DND-41 (cell line): ENCODE measurements around the gene TFDP3.

Experiments
- ATAC-seq: fragments of 200-7000 bp; cut with Tn5 transposase; 3 replicates; pipeline ENCODE4 v1.9.1; 2021; ENCODE audit warnings: low read depth; ENCODE audit not compliant: insufficient read depth
- DNase-seq: peaks from one replicate; pipeline ENCODE4 v3.0.0-alpha.2; 2020
- H2AFZ ChIP-seq: 2 replicates; pipeline ENCODE4 v1.6.0; 2012; ENCODE audit warnings: low read depth, low read length
- H3K27ac ChIP-seq: 2 replicates; pipeline ENCODE4 v1.5.1; 2012; ENCODE audit warnings: low read length, inconsistent platforms
- H3K27me3 ChIP-seq: fragments of 200-600 bp; sonication (generic); 2 replicates; pipeline ENCODE4 v1.6.0; 2012; ENCODE audit warnings: low read length, mild to moderate bottlenecking, inconsistent platforms; ENCODE audit not compliant: insufficient read depth, poor library complexity
- H3K36me3 ChIP-seq: 2 replicates; pipeline ENCODE4 v1.5.1; 2012; ENCODE audit warnings: low read length, inconsistent platforms; ENCODE audit not compliant: insufficient read depth
- H3K4me1 ChIP-seq: 2 replicates; pipeline ENCODE4 v1.5.1; 2012; ENCODE audit warnings: mild to moderate bottlenecking, low read length; ENCODE audit not compliant: insufficient read depth
- H3K4me2 ChIP-seq: 2 replicates; pipeline ENCODE4 v1.6.0; 2012; ENCODE audit warnings: mild to moderate bottlenecking, moderate library complexity, low read length, inconsistent platforms; ENCODE audit not compliant: insufficient read depth
- H3K4me3 ChIP-seq, 2 experiments: fragments of 200-600 bp in 1 of 2; shearing (Covaris generic) in 1 of 2; 2 replicates each; pipeline ENCODE4 v1.5.1; 2012 to 2016; ENCODE audit warnings: inconsistent platforms in 2 of 2, low read length in 2 of 2, mild to moderate bottlenecking in 2 of 2, low read depth in 1 of 2, moderate library complexity in 1 of 2
- H3K79me2 ChIP-seq: 2 replicates; pipeline ENCODE4 v1.6.0; 2012; ENCODE audit warnings: low read length, inconsistent platforms; ENCODE audit not compliant: insufficient read depth
- H3K9ac ChIP-seq: 2 replicates; pipeline ENCODE4 v1.6.0; 2012; ENCODE audit warnings: low read depth, mild to moderate bottlenecking, inconsistent platforms, low read length, moderate library complexity
- H3K9me3 ChIP-seq: 2 replicates; pipeline ENCODE4 v1.5.1; 2012; ENCODE audit warnings: low read length, moderate library complexity, mild to moderate bottlenecking, inconsistent platforms; ENCODE audit not compliant: insufficient read depth, severe bottlenecking
- H4K20me1 ChIP-seq: 2 replicates; pipeline ENCODE4 v1.6.0; 2012; ENCODE audit warnings: low read length; ENCODE audit not compliant: insufficient read depth
- EZH2 ChIP-seq: IDR thresholded peaks from 3 replicates; pipeline ENCODE4 v1.6.1; 2012; ENCODE audit warnings: borderline replicate concordance, low read depth, mild to moderate bottlenecking, moderate library complexity, low read length, inconsistent platforms; ENCODE audit not compliant: severe bottlenecking
- TF ChIP-seq, protein P1 (sequence below): IDR thresholded peaks from 2 replicates; pipeline ENCODE4 v1.5.1; 2012; ENCODE audit warnings: borderline replicate concordance, low read length, moderate library complexity, mild to moderate bottlenecking; ENCODE audit not compliant: poor library complexity, severe bottlenecking; ENCODE audit errors: extremely low read depth

Gene TFDP3

DNA sequence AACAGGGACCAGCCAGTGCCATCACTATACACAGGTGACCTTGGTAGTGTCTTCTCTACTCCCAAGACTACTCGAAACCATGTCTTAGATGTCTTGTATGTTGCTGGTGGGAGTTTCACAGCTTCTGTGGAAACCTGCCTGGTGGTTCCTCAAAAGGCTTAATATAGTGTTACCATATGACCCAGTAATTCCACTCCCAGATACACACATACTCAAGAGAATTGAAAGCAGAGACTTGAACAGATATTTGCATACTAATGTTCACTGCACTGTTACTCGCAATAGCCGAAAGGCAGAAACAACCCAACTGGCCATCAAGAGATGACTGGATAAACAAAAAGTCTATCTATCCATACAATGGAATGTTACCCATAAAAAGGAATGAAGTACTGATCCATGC, 3.1 kb downstream of the TFDP3 start:
- no peak overlapping the region for H2AFZ ChIP-seq
- H3K27ac ChIP-seq, result no peak overlapping the region
- no peak overlapping the region for H3K4me2 ChIP-seq
- no peaks in the 10 kb centered on the region for H3K27me3 ChIP-seq
- no peak for ATAC-seq
- no peaks in the 10 kb centered on the region for H3K4me1 ChIP-seq
- H3K4me3 ChIP-seq, result no peak overlapping the region
- H3K36me3 ChIP-seq, result no peaks in the 10 kb centered on the region
- no peaks in the 10 kb centered on the region for H3K9me3 ChIP-seq
- H3K9ac ChIP-seq, result no peak overlapping the region
- TF ChIP-seq EZH2, result no peak
- TF ChIP-seq, protein P1, sequence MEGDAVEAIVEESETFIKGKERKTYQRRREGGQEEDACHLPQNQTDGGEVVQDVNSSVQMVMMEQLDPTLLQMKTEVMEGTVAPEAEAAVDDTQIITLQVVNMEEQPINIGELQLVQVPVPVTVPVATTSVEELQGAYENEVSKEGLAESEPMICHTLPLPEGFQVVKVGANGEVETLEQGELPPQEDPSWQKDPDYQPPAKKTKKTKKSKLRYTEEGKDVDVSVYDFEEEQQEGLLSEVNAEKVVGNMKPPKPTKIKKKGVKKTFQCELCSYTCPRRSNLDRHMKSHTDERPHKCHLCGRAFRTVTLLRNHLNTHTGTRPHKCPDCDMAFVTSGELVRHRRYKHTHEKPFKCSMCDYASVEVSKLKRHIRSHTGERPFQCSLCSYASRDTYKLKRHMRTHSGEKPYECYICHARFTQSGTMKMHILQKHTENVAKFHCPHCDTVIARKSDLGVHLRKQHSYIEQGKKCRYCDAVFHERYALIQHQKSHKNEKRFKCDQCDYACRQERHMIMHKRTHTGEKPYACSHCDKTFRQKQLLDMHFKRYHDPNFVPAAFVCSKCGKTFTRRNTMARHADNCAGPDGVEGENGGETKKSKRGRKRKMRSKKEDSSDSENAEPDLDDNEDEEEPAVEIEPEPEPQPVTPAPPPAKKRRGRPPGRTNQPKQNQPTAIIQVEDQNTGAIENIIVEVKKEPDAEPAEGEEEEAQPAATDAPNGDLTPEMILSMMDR, result no peak
- no peaks in the 10 kb centered on the region for H3K79me2 ChIP-seq
- no peak for DNase-seq
- no peaks in the 10 kb centered on the region for H4K20me1 ChIP-seq

DNA sequence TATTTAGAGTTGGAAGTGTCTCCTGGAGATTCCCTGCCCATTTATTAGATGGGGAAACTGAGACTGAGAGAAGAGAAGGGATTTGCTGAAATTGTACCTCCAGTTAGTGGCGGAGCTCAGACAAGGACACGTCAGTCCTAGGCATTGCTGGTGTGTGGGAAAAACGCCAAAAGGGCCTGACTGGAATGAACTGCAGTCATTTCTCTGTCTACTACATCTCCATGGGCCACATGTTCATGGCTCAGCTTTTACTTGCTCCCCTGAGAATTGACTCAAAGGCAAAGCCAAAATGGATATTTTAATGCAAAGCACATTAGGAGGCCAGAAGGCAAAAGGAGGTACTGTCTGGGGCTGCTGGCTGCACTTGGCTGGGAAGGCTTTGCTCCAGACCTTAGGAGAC, 3.9 kb downstream of the TFDP3 start:
- H3K27me3 ChIP-seq, result no peaks in the 10 kb centered on the region
- no peak overlapping the region for H2AFZ ChIP-seq
- H3K9me3 ChIP-seq, result no peaks in the 10 kb centered on the region
- no peak overlapping the region for H3K27ac ChIP-seq
- DNase-seq, result no peak
- no peak overlapping the region for H3K4me2 ChIP-seq
- no peak for ATAC-seq
- H3K4me3 ChIP-seq, result no peak overlapping the region
- no peaks in the 10 kb centered on the region for H3K4me1 ChIP-seq
- no peaks in the 10 kb centered on the region for H3K36me3 ChIP-seq
- no peak overlapping the region for H3K9ac ChIP-seq
- TF ChIP-seq EZH2, result no peak
- TF ChIP-seq, protein P1, result no peak
- H4K20me1 ChIP-seq, result no peaks in the 10 kb centered on the region
- H3K79me2 ChIP-seq, result no peaks in the 10 kb centered on the region

DNA sequence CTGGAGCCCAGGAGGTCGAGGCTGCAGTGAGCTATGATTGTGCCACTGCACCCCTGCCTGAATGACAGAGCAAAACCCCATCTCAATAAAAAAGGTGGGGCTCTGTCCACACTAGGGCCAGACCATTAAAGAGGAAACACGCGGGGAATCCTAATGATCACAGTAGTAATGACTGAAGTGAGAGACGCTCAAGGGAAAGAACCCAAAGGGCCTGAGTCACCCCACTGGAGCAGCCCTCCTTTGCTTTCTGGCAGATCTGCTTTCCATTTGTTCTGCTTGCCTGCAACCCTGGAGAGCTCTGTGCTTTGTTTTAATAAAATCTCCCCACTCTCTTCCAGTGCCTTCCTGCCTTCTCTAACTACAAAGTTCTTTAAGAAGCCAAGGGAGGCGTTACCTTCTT, 5.0 kb downstream of the TFDP3 start:
- TF ChIP-seq EZH2, result no peak
- TF ChIP-seq, protein P1, result no peak
- no peak overlapping the region for H3K9ac ChIP-seq
- H3K9me3 ChIP-seq, result no peaks in the 10 kb centered on the region

DNA sequence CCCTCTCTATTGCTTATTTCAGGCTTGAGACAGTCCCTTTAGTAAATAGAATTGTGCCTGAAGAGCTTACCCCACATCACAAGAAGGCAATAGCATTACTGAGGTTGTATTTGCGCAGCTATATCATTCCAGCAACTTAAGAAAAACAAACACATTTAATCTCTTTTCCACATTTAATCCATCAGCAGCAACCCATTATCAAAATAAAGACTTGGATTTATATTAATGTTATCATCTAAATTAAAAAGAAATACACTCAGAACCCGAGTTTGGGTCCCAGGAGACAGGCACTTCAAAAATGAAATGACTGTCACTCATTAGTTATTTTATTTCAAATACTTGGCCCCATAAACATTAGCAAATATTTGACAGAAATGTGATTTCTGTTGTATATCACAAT, 10.4 kb downstream of the TFDP3 start:
- Histone ChIP-seq H3K79me2 (no peaks in the 10 kb centered on the region), H3K9me3 (no peaks in the 10 kb centered on the region), H3K27me3 (no peaks in the 10 kb centered on the region), H4K20me1 (no peaks in the 10 kb centered on the region), H3K4me2 (no peak overlapping the region), H3K36me3 (no peaks in the 10 kb centered on the region), H3K9ac (no peak overlapping the region), H2AFZ (no peak overlapping the region), H3K4me3 (no peak overlapping the region), H3K4me1 (no peaks in the 10 kb centered on the region), H3K27ac (no peak overlapping the region)
- ATAC-seq (no peak), DNase-seq (no peak)
- TF ChIP-seq EZH2, result no peak
- TF ChIP-seq, protein P1, result no peak

More for the DNA sequence above, 5.0 kb downstream of the TFDP3 start:
- DNase-seq (no peak), ATAC-seq (no peak)
- H3K4me1 ChIP-seq, result no peaks in the 10 kb centered on the region
- no peak overlapping the region for H2AFZ ChIP-seq
- H3K79me2 ChIP-seq, result no peaks in the 10 kb centered on the region
- no peak overlapping the region for H3K4me2 ChIP-seq
- H4K20me1 ChIP-seq, result no peaks in the 10 kb centered on the region
- no peak overlapping the region for H3K4me3 ChIP-seq
- H3K27me3 ChIP-seq, result no peaks in the 10 kb centered on the region
- H3K27ac ChIP-seq, result no peak overlapping the region
- no peaks in the 10 kb centered on the region for H3K36me3 ChIP-seq
